ENCODE data around the gene ITGA5.

The ITGA5 gene

GRCh38 chr12:54389607-54390175, 29.4 kb downstream of the ITGA5 start:
- no peak for DNase-seq (ENCODE audit: low read depth in 2 of 2)

DNA sequence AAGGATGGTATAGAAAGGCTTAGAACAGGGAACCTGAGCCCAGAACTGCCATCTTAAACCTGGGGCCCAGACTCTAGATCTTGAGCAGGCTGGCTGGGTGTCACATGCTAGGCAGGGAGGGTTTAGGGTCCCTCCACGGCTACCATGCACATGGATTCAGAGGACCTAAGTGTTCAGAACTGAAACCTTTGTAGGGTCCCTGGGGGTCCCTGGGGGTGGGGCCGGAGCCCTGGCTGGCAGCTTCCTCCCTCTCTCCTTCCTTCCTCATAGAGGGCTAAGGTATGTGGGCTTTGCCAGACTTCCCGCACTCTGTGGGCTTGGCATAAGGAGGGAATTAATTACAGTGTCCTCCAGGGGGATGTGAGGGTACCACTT, 29.9 kb downstream of the ITGA5 start:
- no peak for DNase-seq (ENCODE audit: low read depth in 2 of 2)

DNA sequence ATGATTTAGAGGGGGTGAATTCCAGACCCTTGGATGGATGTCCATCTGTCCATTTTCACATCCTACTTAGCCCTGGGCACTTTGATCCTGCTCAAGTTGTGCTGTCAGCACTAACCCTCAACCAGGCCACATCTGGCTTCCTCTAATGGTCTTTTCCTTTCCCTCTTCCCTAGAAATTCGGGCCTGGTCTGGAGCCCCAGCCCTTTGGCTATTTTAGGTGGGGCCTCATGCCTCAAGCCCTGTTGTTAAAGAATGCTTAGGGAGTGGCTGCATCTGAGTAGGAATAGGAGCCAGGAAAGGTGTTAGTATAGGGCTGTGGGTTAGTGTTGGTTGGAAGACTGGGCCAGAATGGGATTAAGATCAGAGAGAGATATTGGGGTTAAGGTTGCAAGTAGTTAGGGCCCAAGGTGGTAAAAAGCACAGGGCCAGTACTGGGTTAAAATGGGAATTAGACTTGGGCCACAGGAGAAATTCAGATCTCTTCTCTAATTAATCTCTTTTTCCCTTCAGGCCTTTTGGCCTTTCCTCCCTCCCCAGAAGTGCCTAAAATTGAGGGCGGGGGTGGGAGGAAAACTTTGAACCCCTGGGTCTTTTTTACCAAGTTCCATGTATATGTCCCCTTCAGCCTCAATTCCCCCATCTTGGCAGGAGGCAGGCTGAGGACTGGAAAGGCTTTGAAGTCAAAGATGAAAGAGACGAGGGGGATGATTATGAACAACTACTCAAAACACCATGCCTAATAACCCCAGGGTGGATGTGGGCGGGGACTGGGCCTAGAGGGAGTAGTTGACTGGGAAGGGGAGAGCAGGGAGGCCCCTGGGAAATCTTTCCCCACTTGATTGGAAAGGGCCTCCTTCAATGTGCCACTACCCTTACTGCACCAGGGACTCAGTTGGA, 30.6 kb downstream of the ITGA5 start:
- no peak for DNase-seq (ENCODE audit: low read depth in 2 of 2)

GRCh38 chr12:54387114-54387467, 32.0 kb downstream of the ITGA5 start:
- DNase-seq (ENCODE audit: low read depth in 2 of 2) = no peak

DNA sequence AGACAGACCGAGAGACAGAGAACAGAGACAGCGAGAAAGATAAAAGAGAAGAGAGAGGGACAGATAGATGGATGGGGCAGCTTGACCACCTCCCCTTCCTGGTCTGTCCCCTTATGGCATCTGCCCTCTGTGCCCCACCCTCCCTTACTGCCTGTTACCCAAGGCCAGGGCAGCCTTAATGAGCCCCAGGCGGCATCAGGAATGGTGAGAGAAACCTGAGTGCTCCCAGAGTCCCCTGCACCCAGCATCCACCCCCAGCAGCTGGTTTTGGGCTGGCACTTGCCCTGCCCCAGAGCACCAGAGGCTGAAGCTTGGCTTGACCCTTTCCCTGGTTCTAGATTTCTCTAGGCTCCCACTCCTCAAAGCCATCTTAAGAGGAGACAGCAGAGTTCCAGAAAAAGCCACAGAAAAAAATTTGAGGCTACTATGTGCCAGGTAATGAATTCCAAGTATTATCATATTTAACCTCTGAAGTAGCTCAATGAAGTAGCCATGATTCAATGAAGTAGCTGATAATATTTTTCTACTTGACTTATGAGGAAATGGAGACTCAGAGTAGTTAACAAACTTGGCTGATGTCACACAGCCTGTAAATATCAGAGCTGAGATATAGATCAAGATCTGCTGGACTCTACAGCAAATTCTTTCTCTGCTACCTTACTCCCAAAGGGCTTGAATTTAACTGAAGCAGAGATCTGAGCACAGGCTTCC, 32.5 kb downstream of the ITGA5 start:
- DNase-seq (ENCODE audit: low read depth in 2 of 2) = no peak

- DNase-seq (ENCODE audit: low read depth in 2 of 2) = no peak
These were observed 33.7 kb downstream of the ITGA5 start for GRCh38 chr12:54385251-54385914.

- DNase-seq (ENCODE audit: low read depth in 2 of 2) = no peak
These were observed 34.5 kb downstream of the ITGA5 start, which contains the start of gene ZNF385A for GRCh38 chr12:54384591-54385041. TSS of gene ZNF385A (minus strand) at chr12:54384733. CDS start at chr12:54384514, 219 bp downstream.

GRCh38 chr12:54383041-54383609, 35.9 kb downstream of the ITGA5 start:
- DNase-seq (ENCODE audit: low read depth in 2 of 2) = peak; percentile 44 to 45

- DNase-seq (ENCODE audit: low read depth in 2 of 2) = no peak
These were observed 37.9 kb downstream of the ITGA5 start for GRCh38 chr12:54381136-54381535.

- DNase-seq (ENCODE audit: low read depth in 2 of 2) = peak; percentile 52 to 65
These were observed 39.5 kb downstream of the ITGA5 start for GRCh38 chr12:54379398-54380201.

DNA sequence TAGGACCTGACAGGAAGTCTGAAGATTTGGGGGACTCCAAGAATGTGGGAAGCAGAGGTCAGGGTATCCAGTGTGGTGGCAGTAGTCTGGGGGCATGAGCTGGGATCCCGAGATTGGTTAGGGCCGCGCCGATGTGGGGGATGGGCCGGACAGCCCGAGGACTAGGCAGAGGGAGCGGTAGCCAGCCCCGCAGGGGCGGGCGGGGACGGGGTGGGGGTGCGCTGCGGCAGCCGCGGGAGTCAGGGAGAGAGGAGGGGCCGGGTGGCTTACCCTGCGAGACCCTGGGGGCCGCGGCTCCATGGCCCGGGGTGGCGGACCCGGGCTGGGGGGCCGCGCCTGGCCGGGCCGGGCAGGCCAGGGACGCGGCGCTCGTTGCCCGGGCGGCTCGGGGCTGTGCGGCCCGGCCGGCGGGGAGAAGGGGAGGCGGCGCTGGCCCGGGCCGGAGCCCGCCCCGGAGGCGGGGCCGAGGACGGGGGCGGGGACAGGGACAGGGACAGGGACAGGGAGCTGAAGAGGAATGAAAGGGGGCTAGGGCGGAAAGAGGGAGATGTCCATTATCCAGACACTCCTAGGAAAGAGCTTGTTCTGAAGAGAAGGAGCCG, 40.2 kb downstream of the ITGA5 start:
- DNase-seq (ENCODE audit: low read depth in 2 of 2) = no peak

GRCh38 chr12:54377797-54378515, 41.1 kb downstream of the ITGA5 start:
- DNase-seq (ENCODE audit: low read depth in 2 of 2) = no peak

- no peak for DNase-seq (ENCODE audit: low read depth in 2 of 2)
These were observed 42.1 kb downstream of the ITGA5 start for GRCh38 chr12:54377007-54377406.

GRCh38 chr12:54376596-54376995, 42.5 kb downstream of the ITGA5 start:
- DNase-seq (ENCODE audit: low read depth in 2 of 2) = no peak

DNA sequence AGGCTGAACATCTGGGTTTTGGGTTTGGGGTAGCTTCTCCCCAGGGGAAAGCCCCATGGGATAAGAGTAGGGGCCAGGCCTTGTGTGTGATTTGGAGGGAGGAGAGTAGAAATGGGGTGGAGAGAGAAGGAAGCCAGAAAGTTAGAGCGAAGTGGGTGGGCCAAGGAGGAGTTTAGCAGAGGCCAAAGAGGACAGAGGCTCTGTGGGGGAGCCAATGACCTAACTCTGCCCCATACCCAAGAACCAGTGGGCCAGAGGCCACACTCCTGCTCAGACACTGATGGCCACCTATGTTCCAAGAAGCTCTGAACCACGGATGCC, 43.8 kb downstream of the ITGA5 start:
- no peak for DNase-seq (ENCODE audit: low read depth in 2 of 2)

- no peak for DNase-seq (ENCODE audit: low read depth in 2 of 2)
These were observed 44.4 kb downstream of the ITGA5 start for GRCh38 chr12:54374562-54375258.

DNA sequence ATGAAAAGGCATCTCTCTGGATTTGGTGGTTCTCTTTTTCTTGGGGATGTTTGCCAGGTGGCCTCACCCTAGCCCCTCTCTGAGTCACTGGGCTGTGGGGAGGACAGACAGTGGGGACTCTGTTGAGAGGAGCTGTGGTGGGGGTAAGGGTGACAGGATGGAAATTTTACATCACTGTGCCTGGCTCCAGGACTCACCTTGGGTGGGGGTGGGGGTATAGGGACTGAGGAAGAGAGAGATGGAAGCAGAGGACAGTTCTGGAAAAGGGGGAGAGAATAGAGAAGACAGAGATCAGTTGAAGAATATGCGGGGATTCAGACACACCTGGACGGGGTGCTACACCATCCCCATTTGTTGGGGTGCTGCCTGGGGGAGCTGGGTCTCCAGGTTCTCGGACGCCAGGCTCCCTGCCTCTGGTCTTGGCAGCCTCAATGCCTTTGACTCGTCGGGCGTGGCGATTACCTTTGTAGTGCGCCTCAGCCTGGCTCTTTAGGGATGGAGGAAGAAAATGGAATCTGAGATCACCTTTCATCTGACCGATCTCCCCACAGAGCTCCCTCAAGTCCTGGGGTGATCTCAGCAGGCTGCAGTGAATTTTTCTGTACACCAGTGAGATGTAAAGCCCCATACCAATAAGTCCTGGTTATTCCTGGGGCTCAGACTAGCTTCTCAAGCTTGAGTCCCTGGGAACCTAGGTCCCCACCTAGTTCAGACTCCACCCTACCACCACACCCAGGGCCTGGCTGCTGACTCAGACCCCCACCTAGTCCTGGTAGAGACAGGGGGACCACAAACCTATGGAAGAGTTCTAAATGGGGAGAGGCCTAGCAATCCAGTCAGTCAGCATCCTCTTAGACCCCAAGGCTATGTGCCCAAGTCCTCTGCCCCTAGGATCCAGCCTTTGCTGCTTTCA, 45.2 kb downstream of the ITGA5 start:
- DNase-seq (ENCODE audit: low read depth in 2 of 2) = no peak

DNA sequence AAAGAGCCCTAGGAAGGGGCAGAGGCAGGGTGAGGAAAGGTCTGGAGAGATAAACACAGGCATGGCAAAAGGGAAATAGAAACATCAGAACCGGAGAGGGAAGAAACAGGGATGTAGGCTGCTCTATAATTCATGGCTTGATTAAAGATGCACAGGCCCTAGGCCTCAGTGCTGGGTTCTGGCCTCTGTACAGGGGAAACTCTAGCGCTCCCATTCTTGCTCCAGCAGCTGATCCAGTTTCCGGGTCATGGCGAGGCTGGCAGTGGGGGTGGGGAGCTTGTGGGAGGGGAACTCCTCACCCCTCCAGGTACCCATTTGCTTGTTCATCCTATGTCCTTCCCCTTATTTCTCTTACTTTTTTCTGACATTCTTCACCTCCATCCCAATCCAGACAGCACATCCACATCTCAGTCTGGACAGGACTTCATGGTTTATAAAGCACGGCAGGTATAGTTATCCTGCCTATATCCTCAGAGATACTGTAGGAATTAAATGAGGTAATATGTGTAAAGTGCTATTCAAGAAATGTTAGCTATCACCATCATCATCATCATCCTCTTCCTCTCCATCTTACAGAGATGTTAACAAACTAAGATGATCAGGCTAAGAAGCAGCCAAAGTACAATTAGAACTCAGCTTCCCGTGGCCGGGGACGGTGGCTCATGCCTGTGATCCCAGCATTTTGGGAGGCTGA, 46.8 kb downstream of the ITGA5 start:
- no peak for DNase-seq (ENCODE audit: low read depth in 2 of 2)

Measured in fibroblast of skin of left quadriceps (primary cell).